GM21576 (cell line): ENCODE measurements around the gene EFCAB7.

Source experiments
- ATAC-seq: cut with Tn5 transposase; IDR thresholded peaks from one replicate; pipeline ENCODE4 v1.9.1; 2021; ENCODE audit warnings: mild to moderate bottlenecking, moderate library complexity; ENCODE audit not compliant: unreplicated experiment

The EFCAB7 gene, protein sequence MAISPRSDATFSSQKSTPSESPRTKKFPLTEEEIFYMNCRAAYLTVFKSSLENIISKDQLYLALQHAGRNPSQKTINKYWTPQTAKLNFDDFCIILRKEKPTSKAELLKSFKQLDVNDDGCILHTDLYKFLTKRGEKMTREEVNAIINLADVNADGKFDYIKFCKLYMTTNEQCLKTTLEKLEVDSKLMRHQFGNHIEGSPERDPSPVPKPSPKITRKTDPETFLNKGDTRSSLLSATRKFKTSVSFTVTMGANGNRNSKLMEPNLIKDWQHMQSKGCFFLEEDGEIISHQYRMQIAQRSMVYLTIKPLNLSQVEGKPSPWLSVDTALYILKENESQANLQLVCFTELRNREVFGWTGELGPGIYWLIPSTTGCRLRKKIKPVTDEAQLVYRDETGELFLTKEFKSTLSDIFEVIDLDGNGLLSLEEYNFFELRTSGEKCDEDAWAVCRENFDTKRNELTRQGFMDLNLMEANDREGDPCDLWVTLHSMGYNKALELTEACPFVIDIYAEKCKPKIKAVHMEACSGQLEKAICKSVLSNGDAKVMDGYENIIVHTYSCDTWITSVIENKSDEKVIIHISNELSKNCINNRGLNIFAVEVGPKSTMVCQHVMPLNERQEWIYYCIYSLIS

DNA sequence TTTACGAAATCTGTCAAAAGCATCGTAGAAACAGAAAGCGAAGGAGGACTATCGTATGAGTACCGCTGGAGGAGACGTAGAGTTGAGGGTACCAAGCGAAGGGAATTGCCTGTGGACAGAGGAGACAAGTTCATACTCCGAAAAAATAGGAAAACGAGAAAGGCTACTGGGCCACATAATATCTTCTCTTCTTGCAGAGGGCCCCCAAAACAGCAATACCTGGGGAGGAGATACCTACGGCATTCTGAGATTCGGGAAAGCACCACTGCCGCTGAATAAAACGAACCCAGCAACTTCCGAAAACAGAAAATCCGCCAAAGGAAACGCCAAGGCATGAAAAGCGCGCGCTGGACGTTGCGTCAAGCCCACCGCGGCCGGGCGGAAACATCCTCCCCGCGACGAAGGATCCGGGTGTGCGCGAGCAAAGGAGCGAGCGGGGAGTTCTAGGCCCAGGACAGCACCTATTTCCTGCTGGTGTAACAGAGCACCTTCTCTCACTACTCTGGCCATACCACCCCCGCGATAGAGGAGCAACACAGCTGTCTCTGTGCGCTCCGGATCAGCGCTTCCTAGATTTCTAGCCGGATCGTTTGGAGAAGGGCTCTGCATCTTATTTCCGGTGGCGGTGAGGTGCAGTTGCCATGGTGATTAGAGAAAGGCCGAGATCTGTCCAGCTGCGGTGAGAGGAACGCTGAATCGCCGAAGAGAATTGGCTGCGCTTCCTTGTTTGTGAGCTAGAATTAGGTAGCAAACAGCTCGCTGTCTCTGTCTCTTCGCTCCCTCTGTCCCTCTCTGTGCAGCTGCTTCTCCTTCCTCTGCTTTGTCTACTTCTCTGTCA is at the start of gene EFCAB7, which contains the start of gene ITGB3BP:
Gene EFCAB7 (plus strand): TSS at position 635 of the 838 bp plus-strand sequence. CDS start 2,048 bp downstream, outside the sequence.
Gene ITGB3BP (minus strand): TSS at position 335 of the 838 bp plus-strand sequence. CDS start 92 bp downstream, at position 243.
- peak; percentile 90 for ATAC-seq

DNA sequence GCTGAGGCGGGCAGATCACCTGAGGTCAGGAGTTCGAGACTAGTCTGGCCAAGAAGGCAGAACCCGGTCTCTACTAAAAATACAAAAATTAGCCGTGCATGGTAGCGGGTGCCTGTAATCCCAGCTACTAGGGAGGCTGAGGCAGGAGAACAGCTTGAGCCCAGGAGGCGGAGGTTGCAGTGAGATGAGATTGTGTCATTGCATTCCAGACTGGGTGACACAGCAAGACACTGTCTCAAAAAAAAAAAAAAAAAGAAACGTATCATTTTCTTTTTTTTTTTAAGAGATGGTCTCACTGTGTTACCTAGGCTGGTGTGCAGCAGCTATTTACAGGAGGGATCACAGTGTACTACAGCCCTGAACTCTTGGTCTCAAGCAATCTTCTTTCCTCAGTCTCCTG is 47.6 kb upstream of the EFCAB7 start:
- ATAC-seq = no peak

DNA sequence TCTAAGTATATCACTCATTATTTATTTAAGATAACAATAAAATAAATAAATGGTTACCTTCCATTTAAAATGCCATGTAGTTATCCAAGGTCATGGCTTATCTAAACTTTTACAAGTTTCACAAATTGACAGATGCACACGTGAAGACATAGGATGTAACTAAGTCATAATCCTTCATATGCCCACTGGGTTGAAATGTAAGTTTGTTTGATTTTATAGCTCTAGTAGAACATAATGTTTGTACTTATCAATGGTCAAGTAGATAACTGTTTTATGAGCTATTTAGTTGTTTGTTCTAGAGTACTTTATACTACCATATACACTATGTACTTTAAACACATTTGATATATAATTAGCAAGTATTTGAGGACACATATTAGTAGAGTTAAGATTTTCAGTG is 43.3 kb upstream of the EFCAB7 start:
- ATAC-seq = no peak

DNA sequence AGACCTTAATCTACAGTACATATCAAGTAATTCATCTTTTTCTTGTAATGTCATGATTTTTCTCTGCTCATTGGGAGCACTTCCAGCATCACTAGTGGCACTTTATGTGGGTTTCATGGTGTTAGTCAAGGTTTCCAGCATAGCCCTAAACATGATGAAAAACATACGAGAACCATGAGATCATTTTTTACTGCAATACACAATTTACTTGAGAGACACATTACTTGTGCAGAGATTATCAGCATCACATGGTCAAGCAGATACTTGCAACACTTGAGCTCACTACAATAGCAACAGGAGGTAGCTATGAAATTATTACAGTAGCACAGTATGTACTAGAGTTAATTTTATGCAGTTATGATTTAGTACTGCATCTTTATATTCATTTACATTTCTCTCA is 36.7 kb upstream of the EFCAB7 start:
- ATAC-seq = no peak

DNA sequence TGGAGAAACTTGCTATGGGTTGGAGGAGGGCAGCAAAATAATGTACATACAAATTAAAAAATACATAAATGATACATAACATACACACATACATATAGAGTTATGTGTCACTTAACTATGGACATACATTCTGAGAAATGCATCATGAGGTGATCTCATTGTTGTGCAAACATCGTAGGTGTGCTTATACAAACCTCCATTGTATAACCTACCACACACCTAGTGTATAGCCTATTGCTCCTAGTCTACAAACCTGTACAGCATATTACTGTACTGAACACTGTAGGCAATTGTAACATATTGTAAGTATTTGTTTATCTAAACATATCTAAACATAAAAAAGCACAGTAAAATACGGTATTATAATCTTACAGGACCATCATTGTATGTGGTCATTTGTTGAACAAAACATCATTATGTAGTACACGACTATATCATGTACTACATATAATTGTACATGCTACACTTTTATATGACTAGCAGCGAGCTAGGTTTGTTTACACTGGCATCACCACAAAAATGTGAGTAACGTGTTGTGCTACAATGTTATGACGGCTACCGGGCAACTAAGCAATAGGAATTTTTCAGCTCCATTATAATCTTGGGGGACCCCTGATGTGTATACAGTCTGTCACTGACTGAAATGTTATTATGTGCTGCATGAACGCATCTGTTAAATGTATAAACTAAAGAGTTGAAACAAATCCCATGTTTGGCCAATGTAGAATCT is 35.8 kb upstream of the EFCAB7 start:
- no peak for ATAC-seq

DNA sequence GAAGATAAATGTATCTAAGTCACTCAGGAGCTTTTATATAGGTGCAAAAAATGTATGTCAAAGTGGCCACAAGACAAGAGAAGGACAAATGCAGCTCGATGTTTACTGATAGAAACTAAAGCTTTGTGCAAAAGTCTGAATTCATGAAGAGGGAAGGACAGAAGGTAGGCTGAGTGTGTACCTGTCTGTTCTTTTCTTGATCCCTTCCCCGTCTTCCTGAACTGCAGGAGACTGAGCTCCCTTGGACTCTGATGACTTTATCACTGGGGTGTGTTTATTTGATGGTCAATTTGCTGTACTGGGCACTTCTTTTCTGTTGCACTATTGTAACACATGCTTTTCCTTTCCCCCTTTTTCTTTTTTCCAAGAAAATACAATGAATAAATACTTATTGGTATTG is 25.7 kb upstream of the EFCAB7 start:
- no peak for ATAC-seq

DNA sequence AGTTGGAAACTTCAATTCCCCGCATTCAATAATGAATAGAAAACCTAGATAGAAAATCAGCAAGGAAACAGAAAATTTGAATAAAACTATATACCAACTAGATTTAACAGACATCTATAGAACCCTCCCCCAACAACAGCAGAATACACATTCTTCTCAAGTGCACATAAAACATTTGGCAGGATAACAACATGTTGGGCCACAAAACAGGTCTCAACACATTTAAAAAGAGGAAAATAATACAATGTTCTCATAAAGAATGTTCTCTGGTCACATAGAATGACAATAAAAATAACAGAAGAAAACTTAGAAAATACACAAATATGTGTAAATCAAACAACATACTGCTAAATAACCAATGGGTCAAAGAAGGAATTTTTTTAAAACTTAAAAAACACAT is 25.2 kb upstream of the EFCAB7 start:
- ATAC-seq = no peak

DNA sequence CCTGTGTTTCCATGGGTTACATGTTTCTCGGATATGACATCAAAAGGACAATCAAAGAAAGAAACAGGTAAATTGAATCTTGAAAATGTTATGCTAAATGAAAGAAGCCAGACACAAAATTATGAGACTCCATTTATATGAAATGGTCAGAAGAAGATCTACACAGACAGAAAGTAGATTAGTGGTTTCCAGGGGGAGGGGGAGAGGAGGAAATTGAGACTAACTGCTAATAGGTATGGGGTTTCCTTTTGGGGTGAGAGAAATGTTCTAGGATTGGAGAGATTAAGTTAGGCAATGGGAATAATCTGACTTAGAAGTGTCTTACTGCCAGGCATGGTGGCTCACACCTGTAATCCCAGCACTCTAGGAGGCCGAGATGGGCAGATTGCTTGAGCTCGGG is 22.1 kb upstream of the EFCAB7 start:
- no peak for ATAC-seq

DNA sequence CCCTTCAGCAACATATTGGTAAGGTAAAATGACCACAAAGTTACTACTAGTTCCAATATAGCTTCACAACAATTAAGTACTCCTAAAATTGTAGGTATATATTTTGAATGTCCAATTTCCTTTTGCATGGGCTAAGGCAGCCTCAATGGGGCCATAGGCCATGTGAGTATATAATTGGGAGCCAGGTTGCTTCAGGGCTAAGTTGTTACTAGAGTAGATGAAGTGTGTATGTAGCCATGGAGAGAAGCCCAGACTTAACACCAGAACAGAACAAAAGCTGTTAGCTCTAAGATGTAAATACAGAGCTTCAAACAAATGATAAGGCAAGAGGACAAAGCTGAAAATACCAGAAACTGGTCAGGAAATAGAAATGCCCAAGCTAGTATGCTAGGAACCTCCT is 16.5 kb upstream of the EFCAB7 start:
- ATAC-seq = no peak

DNA sequence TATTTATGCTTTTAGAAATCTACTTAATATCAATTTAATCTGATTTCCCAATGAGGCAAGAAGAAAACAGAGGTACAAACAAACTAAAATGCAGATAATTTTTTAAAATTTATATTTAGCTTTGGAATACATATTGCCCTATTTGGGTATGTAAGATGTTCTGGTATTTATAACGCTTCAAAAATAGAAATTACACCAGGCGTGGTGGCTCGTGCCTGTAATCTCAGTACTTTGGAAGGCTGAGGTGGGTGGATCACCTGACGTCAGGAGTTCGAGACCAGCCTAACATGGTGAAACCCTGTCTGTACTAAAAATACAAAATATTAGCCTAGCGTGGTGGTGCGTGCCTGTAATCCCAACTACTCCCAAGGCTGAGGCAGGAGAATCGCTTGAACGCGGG is 13.6 kb upstream of the EFCAB7 start:
- no peak for ATAC-seq

DNA sequence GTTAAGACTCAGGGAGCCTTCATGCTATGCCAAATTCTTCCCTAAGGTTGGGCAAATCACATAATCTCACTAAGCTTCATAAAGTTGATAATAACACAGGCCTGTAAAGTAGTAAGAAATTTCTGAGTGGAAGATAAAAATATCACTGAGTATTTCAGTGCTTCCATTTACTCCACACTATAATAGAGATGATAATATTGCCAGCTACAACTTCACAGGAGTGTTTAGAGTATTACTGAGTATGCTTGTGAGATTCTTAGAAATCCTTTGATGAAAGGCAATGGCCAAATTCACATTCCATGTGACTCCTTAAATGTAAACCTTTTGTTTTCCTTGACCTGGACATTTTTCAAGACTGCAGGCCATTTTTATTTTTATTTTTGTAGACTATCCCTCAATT is 10.7 kb upstream of the EFCAB7 start:
- no peak for ATAC-seq

DNA sequence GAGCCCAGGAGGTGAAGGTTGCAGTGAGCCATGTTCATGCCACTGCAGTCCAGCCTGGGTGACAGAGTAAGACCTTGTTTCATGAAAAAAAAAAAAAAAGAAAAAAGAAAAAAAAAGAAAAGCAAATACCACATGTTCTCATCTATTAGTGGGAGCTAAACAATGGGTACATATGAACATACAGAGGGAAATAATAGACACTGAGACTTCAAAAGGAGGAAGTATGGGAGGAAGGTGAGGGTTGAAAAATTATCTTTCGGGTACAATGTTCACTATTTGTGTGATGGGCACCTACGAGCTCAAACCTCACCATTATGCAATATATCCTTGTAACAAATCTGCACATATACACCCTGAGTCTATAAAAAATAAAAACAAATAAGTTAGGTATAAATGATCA is 6.7 kb upstream of the EFCAB7 start:
- ATAC-seq = no peak

DNA sequence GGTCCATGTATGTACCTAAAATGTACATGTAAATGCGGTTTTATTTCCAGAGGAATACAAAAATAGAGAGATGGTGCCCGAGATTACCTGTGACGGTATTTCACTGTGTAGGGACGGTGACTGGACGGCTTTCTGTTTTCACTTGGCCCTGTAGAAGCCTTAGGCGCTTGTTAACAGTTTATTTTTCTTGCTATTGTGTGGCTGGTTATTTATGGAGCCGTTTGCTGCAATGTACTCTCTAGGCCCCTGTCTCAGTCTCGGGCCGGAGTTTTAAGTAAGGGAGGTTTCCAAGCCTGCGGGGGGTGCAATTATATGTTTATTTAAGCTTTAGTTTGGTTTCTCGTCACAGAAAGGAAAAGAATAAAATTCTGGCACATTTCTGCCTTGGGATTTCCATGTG is 413 bp downstream of the EFCAB7 start:
- peak; percentile 17 for ATAC-seq

DNA sequence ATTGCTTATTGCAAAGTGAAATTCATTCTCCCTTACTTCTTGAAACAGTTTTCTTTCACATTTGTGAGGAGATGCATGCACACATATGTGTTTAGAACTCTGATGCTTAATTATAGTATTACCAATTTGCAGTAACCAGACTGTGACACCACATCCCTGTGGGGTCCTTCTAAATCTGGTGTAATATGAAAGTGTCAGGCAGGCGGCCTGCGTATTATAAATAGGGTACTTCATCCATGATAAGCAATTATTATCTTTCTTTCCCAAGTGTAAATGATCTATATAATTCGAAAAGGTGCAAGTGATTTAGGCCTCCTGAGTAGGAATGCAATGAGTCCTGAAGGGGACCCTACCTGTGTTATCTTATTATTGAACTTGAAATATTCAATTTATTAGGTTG is 876 bp downstream of the EFCAB7 start:
- no peak for ATAC-seq

DNA sequence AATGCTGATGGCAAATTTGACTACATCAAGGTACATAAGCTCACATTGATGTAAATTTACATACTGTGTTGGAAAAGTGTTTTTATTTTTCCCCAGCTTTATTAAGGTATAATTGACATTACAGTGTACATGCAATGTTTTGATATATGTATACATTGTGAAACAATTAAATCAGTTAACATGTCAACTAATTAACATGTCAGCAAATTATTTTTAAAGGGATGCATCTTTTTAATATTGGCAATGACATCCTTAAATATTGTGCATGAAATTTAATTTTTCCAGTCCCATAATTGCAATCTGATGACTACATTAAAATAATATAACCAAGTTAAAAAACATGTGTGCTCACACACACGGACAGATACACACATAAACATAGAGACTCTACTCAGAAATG is 9.4 kb downstream of the EFCAB7 start:
- ATAC-seq = no peak

DNA sequence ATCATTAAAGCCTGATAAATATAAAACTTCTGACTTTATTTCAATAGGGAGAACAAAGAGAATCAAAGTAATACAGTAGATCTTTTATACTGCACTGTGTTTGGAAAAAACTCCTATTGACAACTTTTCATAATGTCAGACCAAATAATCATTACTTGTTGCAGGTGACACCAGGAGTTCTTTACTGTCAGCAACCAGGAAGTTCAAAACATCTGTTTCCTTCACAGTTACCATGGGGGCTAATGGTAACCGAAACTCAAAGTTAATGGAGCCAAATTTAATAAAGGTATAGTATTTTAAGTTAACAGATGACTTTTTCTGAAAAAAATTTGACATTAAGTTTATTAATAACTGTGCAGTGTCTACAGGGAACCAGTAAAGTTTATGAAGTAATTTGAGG is 10.6 kb downstream of the EFCAB7 start:
- no peak for ATAC-seq

DNA sequence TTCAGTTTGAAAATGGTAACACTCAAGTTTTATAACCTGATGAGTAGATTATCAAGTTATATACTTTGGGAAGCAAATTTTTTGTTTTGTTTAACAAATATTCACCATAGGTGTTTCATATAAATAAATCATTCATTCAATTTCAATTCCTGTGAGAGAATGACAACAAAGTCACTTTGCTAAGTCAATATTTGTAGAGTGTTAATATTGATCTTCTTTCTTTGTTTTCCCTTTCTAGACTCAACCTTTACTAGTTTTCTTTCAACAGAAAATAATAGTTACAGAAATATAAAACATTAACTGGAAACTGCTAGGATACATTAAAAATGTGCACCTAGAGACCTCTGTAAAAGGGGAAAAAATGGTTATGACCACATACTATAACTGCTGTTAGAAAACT is 11.1 kb downstream of the EFCAB7 start:
- ATAC-seq = no peak

DNA sequence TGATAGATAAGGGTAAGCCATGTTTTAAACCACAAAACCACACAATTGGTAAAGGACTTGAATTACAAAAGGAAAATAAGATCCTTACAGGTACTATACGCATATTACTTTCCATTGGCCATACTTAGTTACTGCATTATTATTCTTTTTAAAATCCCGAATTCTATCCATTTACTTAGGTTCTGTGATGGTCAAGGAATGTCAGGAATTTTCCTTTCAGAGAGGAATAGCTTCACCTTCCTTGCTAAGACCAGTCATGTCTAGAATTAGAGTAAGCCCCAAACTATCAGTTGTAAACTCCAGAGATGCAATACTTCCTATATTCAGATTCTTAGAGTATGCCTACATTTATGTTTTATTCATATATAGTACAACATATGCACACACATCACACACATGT is 13.7 kb downstream of the EFCAB7 start:
- ATAC-seq = no peak

DNA sequence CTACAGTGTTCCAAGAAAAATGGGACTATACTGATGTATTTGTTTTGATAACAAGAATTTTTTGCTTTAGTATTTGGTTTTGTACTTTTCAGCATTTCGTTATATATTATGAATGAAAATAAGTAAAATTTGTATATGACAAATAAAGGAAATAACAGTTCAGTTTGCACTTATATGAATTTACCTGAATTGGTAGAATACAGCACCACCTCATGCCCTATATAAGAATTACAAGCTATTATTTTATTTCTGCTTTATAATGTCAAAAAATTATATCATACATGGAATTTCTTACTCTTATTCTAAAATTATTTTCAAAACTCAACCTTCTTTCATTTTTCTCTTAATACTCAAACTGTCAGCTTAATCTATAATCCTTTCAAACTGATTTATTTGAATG is 14.6 kb downstream of the EFCAB7 start:
- no peak for ATAC-seq

DNA sequence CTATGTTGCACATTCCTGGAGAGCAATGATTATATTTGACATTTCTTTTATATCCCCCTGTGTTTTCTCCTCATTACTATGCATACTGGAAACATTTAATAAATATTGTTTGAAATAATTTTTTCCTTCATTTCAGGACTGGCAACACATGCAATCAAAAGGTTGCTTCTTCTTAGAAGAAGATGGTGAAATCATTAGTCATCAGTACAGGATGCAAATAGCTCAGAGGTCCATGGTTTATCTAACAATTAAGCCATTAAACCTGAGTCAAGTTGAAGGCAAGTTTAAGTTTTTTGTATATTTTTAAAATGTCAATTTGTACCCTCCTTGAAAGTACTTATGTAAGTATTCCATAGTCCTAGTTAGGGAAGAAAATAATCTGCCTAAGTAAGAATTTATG is 22.5 kb downstream of the EFCAB7 start:
- ATAC-seq = no peak
